ENCODE data around the gene SYCN. TPM values are rescaled to one million over a fixed set of nuclear protein-coding genes. Genes with fewer than 3 reads are reported as not detected.

The SYCN gene
- total and polyA plus RNA-seq, 2 of the 8 experiments (the other 6 are each of a cell fraction or from before 2014, with no cell fraction given): not detected

GRCh38 chr19:39208175-39208795 is 4.2 kb upstream of the SYCN start:
- no peaks in the 10 kb centered on the region for H3K23me2 ChIP-seq (ENCODE audit: low read depth, low read length)

More at GRCh38 chr19:39208175-39208795, 4.2 kb upstream of the SYCN start:
- Histone ChIP-seq H4K5ac (ENCODE audit: insufficient read length, low read depth, low read length) (no peak overlapping the region), H2BK5ac (ENCODE audit: low read depth, low read length) (no peak overlapping the region), H3K79me2 (ENCODE audit: control insufficient read depth in 1 of 2, insufficient read depth in 2 of 2, low read length in 2 of 2) (no peaks in the 10 kb centered on the region), H4K8ac (ENCODE audit: extremely low read depth, insufficient read depth, low read length) (no peak overlapping the region), H2BK15ac (ENCODE audit: low read length) (no peak overlapping the region), H3K36me3 (ENCODE audit: control insufficient read depth in 2 of 4, insufficient read depth in 4 of 4, low read length in 3 of 4) (no peaks in the 10 kb centered on the region), H3K56ac (replicated peaks; ENCODE audit: insufficient read length, low read depth, low read length) (no peak overlapping the region), H3K14ac (ENCODE audit: insufficient read length) (no peak overlapping the region), H2BK12ac (ENCODE audit: low read depth, low read length) (0 out of 2 replicates have a peak overlapping the region, but pooled peaks have one; percentile 35), H2AFZ (ENCODE audit: low read length) (no peak overlapping the region), H3K79me1 (ENCODE audit: low read depth, low read length) (no peaks in the 10 kb centered on the region), H3K18ac (ENCODE audit: extremely low read depth, low read length) (no peak overlapping the region), H3K9ac (replicated peaks in 1 of 4; ENCODE audit: extremely low read depth in 1 of 4, low read depth in 3 of 4, low read length in 3 of 4) (no peak overlapping the region; a peak in 1 of 7 replicates), H2BK120ac (replicated peaks; ENCODE audit: low read depth, low read length) (no peak overlapping the region), H3K27ac (ENCODE audit: low read depth, low read length) (no peak overlapping the region), H3K4ac (replicated peaks; ENCODE audit: insufficient read length, low read depth, low read length) (no peak overlapping the region), H3K9me3 (ENCODE audit: insufficient read depth in 2 of 2, low read depth in 1 of 2, low read length in 1 of 2) (no peaks in the 10 kb centered on the region), H4K20me1 (replicated peaks in 1 of 2; ENCODE audit: control insufficient read depth in 1 of 2, insufficient read depth in 2 of 2, low read length in 2 of 2) (no peaks in the 10 kb centered on the region), H3K23ac (ENCODE audit: insufficient read length) (no peak overlapping the region), H3K4me3 (ENCODE audit: extremely low read depth in 1 of 4, insufficient read depth in 2 of 4, low read depth in 3 of 4, low read length in 4 of 4) (no peak overlapping the region), H2BK20ac (ENCODE audit: low read length) (no peak overlapping the region), H3K4me2 (ENCODE audit: insufficient read depth in 1 of 2, low read depth in 2 of 2, low read length in 2 of 2) (no peak overlapping the region), H3K27me3 (replicated peaks in 1 of 4; ENCODE audit: control insufficient read depth in 3 of 4, extremely low read depth in 1 of 4, insufficient read depth in 3 of 4, low read length in 3 of 4) (peaks cover 4 to 19% (median 10%) of the 10 kb centered on the region in 4 experiments; a peak in 6 of 7 replicates), H4K91ac (replicated peaks; ENCODE audit: insufficient read length, low read length) (no peak overlapping the region), H3K4me1 (replicated peaks in 1 of 4; ENCODE audit: control insufficient read depth in 3 of 4, insufficient read depth in 4 of 4, low read length in 3 of 4) (peaks cover 0 to 5% (median under 1%) of the 10 kb centered on the region in 4 experiments; a peak in 3 of 7 replicates), H2AK5ac (ENCODE audit: low read depth, low read length) (0 out of 2 replicates have a peak overlapping the region, but pooled peaks have one; percentile 53)
- no peak for TF ChIP-seq CHD2 (IDR thresholded peaks at IDR 0.05; ENCODE audit: low read length)
- TF ChIP-seq PHF8 (conservative IDR thresholded peaks at IDR 0.05; ENCODE audit: low read depth, low read length): no peak
- TF ChIP-seq TAF7 (optimal IDR thresholded peaks at IDR 0.05; ENCODE audit: borderline replicate concordance, low read depth, low read length): no peak
- TF ChIP-seq CREB1 (IDR thresholded peaks at IDR 0.05): no peak
- TF ChIP-seq, protein P1, sequence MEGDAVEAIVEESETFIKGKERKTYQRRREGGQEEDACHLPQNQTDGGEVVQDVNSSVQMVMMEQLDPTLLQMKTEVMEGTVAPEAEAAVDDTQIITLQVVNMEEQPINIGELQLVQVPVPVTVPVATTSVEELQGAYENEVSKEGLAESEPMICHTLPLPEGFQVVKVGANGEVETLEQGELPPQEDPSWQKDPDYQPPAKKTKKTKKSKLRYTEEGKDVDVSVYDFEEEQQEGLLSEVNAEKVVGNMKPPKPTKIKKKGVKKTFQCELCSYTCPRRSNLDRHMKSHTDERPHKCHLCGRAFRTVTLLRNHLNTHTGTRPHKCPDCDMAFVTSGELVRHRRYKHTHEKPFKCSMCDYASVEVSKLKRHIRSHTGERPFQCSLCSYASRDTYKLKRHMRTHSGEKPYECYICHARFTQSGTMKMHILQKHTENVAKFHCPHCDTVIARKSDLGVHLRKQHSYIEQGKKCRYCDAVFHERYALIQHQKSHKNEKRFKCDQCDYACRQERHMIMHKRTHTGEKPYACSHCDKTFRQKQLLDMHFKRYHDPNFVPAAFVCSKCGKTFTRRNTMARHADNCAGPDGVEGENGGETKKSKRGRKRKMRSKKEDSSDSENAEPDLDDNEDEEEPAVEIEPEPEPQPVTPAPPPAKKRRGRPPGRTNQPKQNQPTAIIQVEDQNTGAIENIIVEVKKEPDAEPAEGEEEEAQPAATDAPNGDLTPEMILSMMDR (IDR thresholded peaks at IDR 0.05; ENCODE audit: control extremely low read depth in 1 of 3, insufficient read depth in 1 of 3, low read depth in 1 of 3, low read length in 3 of 3): no peak
- no peak for TF ChIP-seq JUND (IDR thresholded peaks at IDR 0.05; ENCODE audit: low read length)
- TF ChIP-seq ZNF274 (IDR thresholded peaks at IDR 0.05; ENCODE audit: borderline replicate concordance, extremely low read depth, low read length): no peak
- no peak for TF ChIP-seq POLR2A (IDR thresholded peaks at IDR 0.05; ENCODE audit: control extremely low read depth in 1 of 2, low read depth in 2 of 2, low read length in 2 of 2)
- TF ChIP-seq CEBPB (IDR thresholded peaks at IDR 0.05; ENCODE audit: low read depth, low read length): no peak
- ChIA-PET CTCF (ENCODE audit: partially characterized antibody) (interaction anchor here (0.6 to 0.8 kb wide), 2 partner anchors 21 to 119 kb away, joined by 3 to 4 read pairs; no protein-coding TSS in a partner anchor), POLR2A (ENCODE audit: partially characterized antibody) (no interaction called here)
- FAIRE-seq: no peak
- WGBS, 2 experiments (ENCODE audit: extremely low coverage in 1 of 2, insufficient coverage in 1 of 2, insufficient read length in 1 of 2, insufficient replicate concordance in 2 of 2, low coverage in 1 of 2, low lambda C conversion rate in 2 of 2, missing lambda C conversion rate in 1 of 2): 82% methylated on average over 9 of the region's 9 CpGs; no CpG with 5 or more reads in 1 of the 2 experiments
- DNase-seq (ENCODE audit: low read depth in 1 of 2, low spot score in 2 of 2): no peak

Data from H1 (cell line).